Fibroblast of lung (primary cell): ENCODE measurements around the gene TRIM40. TPM values are rescaled to one million over a fixed set of nuclear protein-coding genes. Genes with fewer than 3 reads are reported as not detected.

ENCODE experiments used
- DNase-seq, 2 donors: peaks; one replicate each; pipeline versions ENCODE4 v3.0.0 to v3.0.0-alpha.2; 2010; ENCODE audit warnings: low read depth in 2 of 2
- H2AFZ ChIP-seq: 2 replicates; pipeline ENCODE4 v1.5.1; 2012; ENCODE audit warnings: low read length, control low read depth, inconsistent platforms
- H3K27ac ChIP-seq: 2 replicates; pipeline ENCODE4 v1.5.1; 2011; ENCODE audit warnings: low read length, control low read depth; ENCODE audit not compliant: insufficient read depth
- H3K27me3 ChIP-seq: 2 replicates; pipeline ENCODE4 v1.5.1; 2011; ENCODE audit warnings: mild to moderate bottlenecking, low read length; ENCODE audit not compliant: control insufficient read depth, insufficient read depth
- H3K36me3 ChIP-seq: 2 replicates; pipeline ENCODE4 v1.5.1; 2011; ENCODE audit warnings: low read length; ENCODE audit not compliant: control insufficient read depth, insufficient read depth
- H3K4me1 ChIP-seq: 2 replicates; pipeline ENCODE4 v1.5.1; 2011; ENCODE audit warnings: low read length; ENCODE audit not compliant: control insufficient read depth, insufficient read depth; ENCODE audit errors: extremely low read depth
- H3K4me2 ChIP-seq: 2 replicates; pipeline ENCODE4 v1.5.1; 2011; ENCODE audit warnings: low read length, control low read depth; ENCODE audit not compliant: insufficient read depth; ENCODE audit errors: extremely low read depth
- H3K4me3 ChIP-seq, 4 experiments: fragments of 200-600 bp in 1 of 4; sonication (generic) in 1 of 4; replicated peaks in 1 of 4; 2 replicates each; pipeline ENCODE4 v1.5.1; 2011 to 2016; ENCODE audit warnings: low read length in 4 of 4, low read depth in 3 of 4, mild to moderate bottlenecking in 3 of 4, control low read depth in 2 of 4, inconsistent platforms in 1 of 4, mixed read lengths in 1 of 4; ENCODE audit not compliant: insufficient read depth in 1 of 4; ENCODE audit errors: control extremely low read depth in 1 of 4
- H3K79me2 ChIP-seq: 2 replicates; pipeline ENCODE4 v1.5.1; 2012; ENCODE audit warnings: mild to moderate bottlenecking, low read length, inconsistent platforms; ENCODE audit not compliant: control insufficient read depth, insufficient read depth
- H3K9ac ChIP-seq: 2 replicates; pipeline ENCODE4 v1.5.1; 2011; ENCODE audit warnings: mild to moderate bottlenecking, low read length, control low read depth; ENCODE audit not compliant: insufficient read depth
- H3K9me3 ChIP-seq: 2 replicates; pipeline ENCODE4 v1.5.1; 2012; ENCODE audit warnings: low read depth, low read length; ENCODE audit not compliant: control insufficient read depth, insufficient read depth
- H4K20me1 ChIP-seq: 2 replicates; pipeline ENCODE4 v1.5.1; 2011; ENCODE audit warnings: low read length; ENCODE audit not compliant: control insufficient read depth, insufficient read depth; ENCODE audit errors: extremely low read depth
- EZH2 ChIP-seq: IDR thresholded peaks from 2 replicates; pipeline ENCODE4 v1.5.1; 2012; ENCODE audit warnings: low read length, control low read depth, mild to moderate bottlenecking; ENCODE audit errors: missing control alignments
- polyA plus RNA-seq, 2 donors: library from polyadenylated mRNA; depleted of rRNA in 1 of 2; stranded (reverse) in 1 of 2; unstranded in 1 of 2; fragments of >200 nt; gene quantifications; 2 replicates each; pipeline ENCODE4 v1.2.1, GENCODE V29; 2011 to 2012; ENCODE audit warnings: missing spikeins in 1 of 2
- total RNA-seq: library from RNA; depleted of rRNA; stranded (reverse); fragments of >200 nt; gene quantifications from 2 replicates; pipeline ENCODE4 v1.2.1, GENCODE V29; 2014
- TF ChIP-seq, protein P1 (sequence below), 2 donors: IDR thresholded peaks in 1 of 2; conservative IDR thresholded peaks in 1 of 2; 1 replicate in 1 of 2; 2 replicates in 1 of 2; pipeline ENCODE4 v1.5.1; 2011 to 2012; ENCODE audit warnings: low read length in 2 of 2, control low read depth in 1 of 2, inconsistent platforms in 1 of 2, low read depth in 1 of 2, mild to moderate bottlenecking in 1 of 2

Gene TRIM40
- total and polyA plus RNA-seq, 2 donors (not counting 1 experiment from before 2014, with no cell fraction given): not detected

DNA sequence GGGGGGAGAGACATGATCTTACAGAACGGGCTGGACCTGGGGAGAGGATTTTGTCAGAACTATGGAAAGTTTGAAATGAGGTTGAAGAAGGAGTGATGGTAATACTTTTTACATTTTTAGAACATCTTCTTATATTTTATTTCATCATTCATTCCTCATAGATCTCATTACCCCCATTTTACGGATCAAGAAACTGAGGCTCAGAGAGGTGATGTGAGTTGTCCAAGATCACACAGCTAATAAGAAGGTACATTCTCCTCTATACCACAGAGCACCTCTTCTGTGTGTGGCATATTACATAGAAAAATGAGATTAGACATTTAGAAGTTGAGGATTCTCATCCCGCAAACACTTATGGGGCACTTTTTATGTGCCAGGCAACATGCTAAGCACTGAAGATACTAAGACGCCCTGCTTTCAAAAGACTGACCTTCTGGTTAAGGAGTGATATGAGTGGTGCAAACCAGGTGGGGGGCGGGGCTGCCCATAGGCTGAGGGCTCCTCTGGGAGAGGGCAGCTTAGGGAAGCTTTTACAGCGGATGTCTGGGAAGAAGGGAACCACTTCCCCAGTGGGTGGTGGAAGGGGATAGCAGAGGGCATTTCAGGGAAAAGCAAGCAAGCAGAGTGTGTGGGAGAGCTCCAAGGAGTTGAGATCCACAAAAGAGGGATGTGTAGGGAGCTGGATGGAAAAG lies 42.9 kb upstream of the TRIM40 start:
- H3K27ac ChIP-seq: no peak overlapping the region
- peaks cover 21% of the 10 kb centered on the region for H3K27me3 ChIP-seq
- H3K4me2 ChIP-seq: no peak overlapping the region
- H3K4me1 ChIP-seq: peaks cover 5% of the 10 kb centered on the region
- no peaks in the 10 kb centered on the region for H3K36me3 ChIP-seq
- no peaks in the 10 kb centered on the region for H3K79me2 ChIP-seq
- H3K9me3 ChIP-seq: no peaks in the 10 kb centered on the region
- no peak for TF ChIP-seq EZH2
- TF ChIP-seq, protein P1, sequence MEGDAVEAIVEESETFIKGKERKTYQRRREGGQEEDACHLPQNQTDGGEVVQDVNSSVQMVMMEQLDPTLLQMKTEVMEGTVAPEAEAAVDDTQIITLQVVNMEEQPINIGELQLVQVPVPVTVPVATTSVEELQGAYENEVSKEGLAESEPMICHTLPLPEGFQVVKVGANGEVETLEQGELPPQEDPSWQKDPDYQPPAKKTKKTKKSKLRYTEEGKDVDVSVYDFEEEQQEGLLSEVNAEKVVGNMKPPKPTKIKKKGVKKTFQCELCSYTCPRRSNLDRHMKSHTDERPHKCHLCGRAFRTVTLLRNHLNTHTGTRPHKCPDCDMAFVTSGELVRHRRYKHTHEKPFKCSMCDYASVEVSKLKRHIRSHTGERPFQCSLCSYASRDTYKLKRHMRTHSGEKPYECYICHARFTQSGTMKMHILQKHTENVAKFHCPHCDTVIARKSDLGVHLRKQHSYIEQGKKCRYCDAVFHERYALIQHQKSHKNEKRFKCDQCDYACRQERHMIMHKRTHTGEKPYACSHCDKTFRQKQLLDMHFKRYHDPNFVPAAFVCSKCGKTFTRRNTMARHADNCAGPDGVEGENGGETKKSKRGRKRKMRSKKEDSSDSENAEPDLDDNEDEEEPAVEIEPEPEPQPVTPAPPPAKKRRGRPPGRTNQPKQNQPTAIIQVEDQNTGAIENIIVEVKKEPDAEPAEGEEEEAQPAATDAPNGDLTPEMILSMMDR (conservative IDR thresholded peaks at IDR 0.05 in 1 of 2, IDR thresholded peaks at IDR 0.05 in 1 of 2; ENCODE audit: low read depth in 1 of 2, low read length in 2 of 2): no peak
- no peak overlapping the region for H3K9ac ChIP-seq
- H3K4me3 ChIP-seq: no peak overlapping the region
- no peaks in the 10 kb centered on the region for H4K20me1 ChIP-seq
- H2AFZ ChIP-seq: no peak overlapping the region
- DNase-seq: no peak

DNA sequence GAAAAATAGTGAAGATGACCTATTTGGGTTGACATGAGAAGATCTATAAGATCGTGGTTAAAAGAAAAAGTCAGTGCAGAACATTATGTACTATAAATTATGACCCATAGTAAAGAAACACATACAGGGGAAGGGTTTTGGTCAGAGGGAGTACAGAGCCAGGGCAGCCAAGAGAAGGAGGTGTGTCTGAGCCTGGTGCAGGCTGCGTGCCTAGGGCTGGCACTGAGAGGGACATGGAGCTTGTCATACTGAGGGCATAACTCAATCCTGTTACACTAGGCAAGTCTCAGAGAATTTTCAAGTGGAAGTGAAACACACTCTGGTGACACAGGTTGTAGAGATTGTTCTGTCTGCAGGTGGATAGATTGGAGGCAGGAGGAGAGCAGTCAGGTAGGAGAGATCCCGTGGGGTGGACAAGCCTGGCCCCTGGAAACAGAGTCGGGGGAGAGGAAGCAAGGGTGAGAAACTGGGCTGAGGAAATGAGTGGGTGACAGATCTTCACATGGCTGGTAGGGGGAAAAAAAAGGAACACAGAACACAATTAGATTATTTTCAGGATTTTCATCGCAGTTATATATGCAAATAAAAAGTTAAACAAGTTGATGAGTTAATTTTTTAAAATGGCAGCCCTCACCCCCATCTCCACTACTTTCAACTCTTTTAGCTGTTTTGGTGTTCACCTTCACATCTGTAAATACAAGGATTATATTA lies 41.8 kb upstream of the TRIM40 start:
- no peak overlapping the region for H3K4me2 ChIP-seq
- H3K27me3 ChIP-seq: peaks cover 24% of the 10 kb centered on the region
- H3K79me2 ChIP-seq: no peaks in the 10 kb centered on the region
- H3K9me3 ChIP-seq: no peaks in the 10 kb centered on the region
- H3K4me1 ChIP-seq: peaks cover 5% of the 10 kb centered on the region
- no peak overlapping the region for H3K4me3 ChIP-seq
- H2AFZ ChIP-seq: no peak overlapping the region
- no peak for DNase-seq
- TF ChIP-seq EZH2: no peak
- TF ChIP-seq, protein P1 (conservative IDR thresholded peaks at IDR 0.05 in 1 of 2, IDR thresholded peaks at IDR 0.05 in 1 of 2; ENCODE audit: low read depth in 1 of 2, low read length in 2 of 2): no peak
- H3K36me3 ChIP-seq: no peaks in the 10 kb centered on the region
- no peak overlapping the region for H3K9ac ChIP-seq
- H4K20me1 ChIP-seq: no peaks in the 10 kb centered on the region
- H3K27ac ChIP-seq: no peak overlapping the region

DNA sequence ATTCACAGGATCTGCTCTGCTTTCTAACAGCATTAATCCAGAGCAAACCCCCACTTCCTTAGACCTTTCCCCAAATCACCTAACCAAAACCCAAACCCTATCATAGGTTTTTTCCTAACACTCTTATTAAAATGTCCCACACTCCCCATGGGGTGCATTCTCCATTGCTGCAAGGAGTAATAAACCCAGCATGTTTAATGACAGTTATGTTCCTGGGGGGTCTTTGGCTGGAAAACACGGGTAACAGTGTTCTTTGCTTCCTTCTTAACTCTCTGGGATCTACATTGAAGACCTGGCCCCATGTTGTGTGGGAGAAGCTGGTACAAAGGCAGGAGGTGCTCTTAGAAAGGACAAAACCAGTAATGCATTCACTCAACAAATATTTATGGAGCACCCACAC lies 39.1 kb upstream of the TRIM40 start:
- Histone ChIP-seq H3K4me1 (peaks cover 6% of the 10 kb centered on the region), H3K36me3 (no peaks in the 10 kb centered on the region), H3K27ac (no peak overlapping the region), H3K4me2 (no peak overlapping the region), H2AFZ (no peak overlapping the region), H3K4me3 (no peak overlapping the region), H3K27me3 (peaks cover 39% of the 10 kb centered on the region), H3K9ac (no peak overlapping the region), H3K9me3 (no peaks in the 10 kb centered on the region), H4K20me1 (no peaks in the 10 kb centered on the region), H3K79me2 (no peaks in the 10 kb centered on the region)
- TF ChIP-seq, protein P1 (conservative IDR thresholded peaks at IDR 0.05 in 1 of 2, IDR thresholded peaks at IDR 0.05 in 1 of 2; ENCODE audit: low read depth in 1 of 2, low read length in 2 of 2): no peak
- no peak for TF ChIP-seq EZH2
- DNase-seq: no peak
